IMR-90 (cell line): ENCODE measurements around the gene VN1R2. TPM values are rescaled to one million over a fixed set of nuclear protein-coding genes. Genes with fewer than 3 reads are reported as not detected.

Experiments
- polyA plus RNA-seq, 3 experiments: library from polyadenylated mRNA; depleted of rRNA; stranded (reverse); fragments of >200 nt; gene quantifications; 2 replicates each; pipeline ENCODE4 v1.2.3, GENCODE V29; 2012; ENCODE audit warnings: low replicate concordance in 1 of 3
- total RNA-seq: library from RNA; depleted of rRNA; stranded (reverse); fragments of >200 nt; gene quantifications from 2 replicates; pipeline ENCODE4 v1.2.3, GENCODE V29; 2012; rRNA removed

The VN1R2 gene
- total and polyA plus RNA-seq, 2 of the 4 experiments (the other 2 are of a cell fraction) = not detected

Other genes starting within 250 kb of the VN1R2 start
- gene ERVV-1, start 244.4 kb upstream of the VN1R2 start, total RNA-seq = not detected in 2 replicates
- not detected in 2 replicates for gene ERVV-1, start 244.4 kb upstream of the VN1R2 start, polyA plus RNA-seq (2012; rRNA removed)
- gene ERVV-2, start 213.6 kb upstream of the VN1R2 start, total RNA-seq = not detected in 2 replicates
- gene ERVV-2, start 213.6 kb upstream of the VN1R2 start, polyA plus RNA-seq (2012; rRNA removed) = not detected in 2 replicates
- gene ZNF160, start 154.9 kb upstream of the VN1R2 start, total RNA-seq = 26.9 and 30.8 TPM in 2 replicates
- gene ZNF160, start 154.9 kb upstream of the VN1R2 start, polyA plus RNA-seq (2012; rRNA removed) = 16.4 and 22.6 TPM in 2 replicates
- gene ZNF415, start 125.4 kb upstream of the VN1R2 start, total RNA-seq = 7.7 and 7.8 TPM in 2 replicates
- 3.9 and 4.2 TPM in 2 replicates for gene ZNF415, start 125.4 kb upstream of the VN1R2 start, polyA plus RNA-seq (2012; rRNA removed)
- 8.9 and 13.4 TPM in 2 replicates for gene ZNF347, start 99.2 kb upstream of the VN1R2 start, total RNA-seq
- gene ZNF347, start 99.2 kb upstream of the VN1R2 start, polyA plus RNA-seq (2012; rRNA removed) = 2.3 and 2.8 TPM in 2 replicates
- 2.5 and 3.0 TPM in 2 replicates for gene ZNF665, start 64.9 kb upstream of the VN1R2 start, total RNA-seq
- 1.5 and 2.0 TPM in 2 replicates for gene ZNF665, start 64.9 kb upstream of the VN1R2 start, polyA plus RNA-seq (2012; rRNA removed)
- 7.0 and 7.5 TPM in 2 replicates for gene ZNF677, start 3.4 kb upstream of the VN1R2 start, total RNA-seq
- gene ZNF677, start 3.4 kb upstream of the VN1R2 start, polyA plus RNA-seq (2012; rRNA removed) = 6.0 and 6.8 TPM in 2 replicates
- gene VN1R4, start 9.4 kb downstream of the VN1R2 start, total RNA-seq = not detected in 2 replicates
- not detected in 2 replicates for gene VN1R4, start 9.4 kb downstream of the VN1R2 start, polyA plus RNA-seq (2012; rRNA removed)
- gene ZNF845, start 75.5 kb downstream of the VN1R2 start, total RNA-seq = 9.5 and 13.1 TPM in 2 replicates
- gene ZNF845, start 75.5 kb downstream of the VN1R2 start, polyA plus RNA-seq (2012; rRNA removed) = 0.79 and 1.2 TPM in 2 replicates
- 4.5 and 6.7 TPM in 2 replicates for gene ZNF525, start 107.4 kb downstream of the VN1R2 start, total RNA-seq
- 1.3 and 1.4 TPM in 2 replicates for gene ZNF525, start 107.4 kb downstream of the VN1R2 start, polyA plus RNA-seq (2012; rRNA removed)
- 18.1 and 19.2 TPM in 2 replicates for gene ZNF765, start 136.9 kb downstream of the VN1R2 start, total RNA-seq
- gene ZNF765, start 136.9 kb downstream of the VN1R2 start, polyA plus RNA-seq (2012; rRNA removed) = 1.5 and 2.3 TPM in 2 replicates
- 21.9 and 26.1 TPM in 2 replicates for gene ZNF761, start 173.7 kb downstream of the VN1R2 start, total RNA-seq
- 6.1 and 7.9 TPM in 2 replicates for gene ZNF761, start 173.7 kb downstream of the VN1R2 start, polyA plus RNA-seq (2012; rRNA removed)
- 3.4 and 6.1 TPM in 2 replicates for gene ZNF813, start 209.4 kb downstream of the VN1R2 start, total RNA-seq
- gene ZNF813, start 209.4 kb downstream of the VN1R2 start, polyA plus RNA-seq (2012; rRNA removed) = 0.40 and 0.82 TPM in 2 replicates